Activated naive CD4-positive, alpha-beta T cell (primary cell): Measurements from ENCODE around the gene SMIM10L1.

Experiments used
- DNase-seq, 4 experiments: peaks; one replicate each; lab custom pipeline; 2025; lab: John Stamatoyannopoulos, UW

SMIM10L1 gene

GRCh38 chr12:11186837-11187236 lies 15.8 kb downstream of the SMIM10L1 start, which contains the start of gene TAS2R42:
TSS of gene TAS2R42 (minus strand) at chr12:11186937. CDS start at chr12:11186937, 0 bp downstream.
- no peak for DNase-seq

GRCh38 chr12:11202811-11203210 lies 31.8 kb downstream of the SMIM10L1 start:
- no peak for DNase-seq

- DNase-seq, result no peak
Measured at GRCh38 chr12:11204173-11204572, 33.2 kb downstream of the SMIM10L1 start.

GRCh38 chr12:11209113-11209512 lies 38.1 kb downstream of the SMIM10L1 start:
- no peak for DNase-seq
